ENCODE results near the gene GUCY1B1. TPM values are rescaled to one million over a fixed set of nuclear protein-coding genes. Genes with fewer than 3 reads are reported as not detected.

GUCY1B1 gene
- total RNA-seq = 0.20 TPM in 1 of 2 replicates, not detected in the other

- DNase-seq (ENCODE audit: low read depth, low spot score) = peak; percentile 8
Measured at GRCh38 chr4:155758481-155759371, at the start of gene GUCY1B1. GUCY1B1 (plus strand) TSS chr4:155759021; CDS start chr4:155759141, 120 bp downstream.

- DNase-seq (ENCODE audit: low read depth, low spot score) = no peak
Measured at GRCh38 chr4:155709918-155710317, 48.9 kb upstream of the GUCY1B1 start.

GRCh38 chr4:155711556-155711955 is 47.3 kb upstream of the GUCY1B1 start:
- DNase-seq (ENCODE audit: low read depth, low spot score) = no peak

GRCh38 chr4:155712846-155713245 is 46.0 kb upstream of the GUCY1B1 start:
- DNase-seq (ENCODE audit: low read depth, low spot score) = no peak

- no peak for DNase-seq (ENCODE audit: low read depth, low spot score)
Measured at GRCh38 chr4:155713911-155714310, 44.9 kb upstream of the GUCY1B1 start.

DNA sequence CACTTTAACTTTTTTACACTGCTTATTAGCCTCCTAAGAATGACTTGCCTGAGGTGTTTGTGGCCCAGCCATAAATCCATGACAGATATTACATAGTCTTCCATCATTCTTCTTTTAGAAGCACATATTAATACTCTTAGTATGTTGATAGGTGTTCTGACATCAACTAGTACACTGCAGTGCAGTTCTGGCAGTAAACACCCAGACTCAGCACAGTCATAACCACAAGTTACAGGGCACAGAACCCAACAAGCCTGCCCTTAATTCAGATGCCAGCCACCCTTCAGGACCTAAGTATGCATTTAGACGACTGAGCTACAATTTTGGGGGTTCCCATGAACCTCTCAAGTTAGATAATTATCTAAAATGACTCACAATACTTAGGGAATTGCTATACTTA is 36.5 kb upstream of the GUCY1B1 start:
- DNase-seq (ENCODE audit: low read depth, low spot score) = no peak

DNA sequence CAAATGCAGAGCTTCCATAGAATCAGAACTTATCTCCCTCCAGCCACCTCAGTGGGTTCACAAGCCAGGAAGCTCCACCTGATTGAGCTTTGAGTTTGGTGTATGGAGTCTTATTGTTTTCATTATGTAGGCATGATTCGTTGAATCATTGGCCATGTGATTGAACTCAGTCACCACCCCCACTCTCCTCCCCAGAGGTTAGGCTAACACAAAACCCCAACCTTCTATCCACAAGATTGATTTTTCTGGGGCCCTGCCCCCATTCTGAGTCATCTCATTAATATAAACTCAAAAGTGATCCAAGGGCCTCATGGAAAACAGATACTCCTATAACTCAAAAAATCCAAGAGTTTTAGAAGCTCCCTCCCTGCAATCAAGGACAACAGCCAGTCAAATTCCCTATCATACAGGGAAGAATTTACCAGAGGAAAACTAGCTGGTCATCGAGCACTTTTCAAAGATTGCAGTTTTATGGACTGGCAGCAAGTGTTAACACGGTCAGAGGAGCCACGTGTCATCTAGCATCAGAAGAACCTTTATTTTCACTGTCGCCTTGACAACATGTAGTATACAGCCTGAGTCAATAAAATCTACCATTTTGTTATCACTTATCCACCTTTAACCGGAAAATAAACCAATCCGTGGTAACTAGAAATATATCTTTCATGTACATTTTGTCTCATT is 35.9 kb upstream of the GUCY1B1 start:
- no peak for DNase-seq (ENCODE audit: low read depth, low spot score)

GRCh38 chr4:155724731-155725130 is 34.1 kb upstream of the GUCY1B1 start:
- no peak for DNase-seq (ENCODE audit: low read depth, low spot score)

DNA sequence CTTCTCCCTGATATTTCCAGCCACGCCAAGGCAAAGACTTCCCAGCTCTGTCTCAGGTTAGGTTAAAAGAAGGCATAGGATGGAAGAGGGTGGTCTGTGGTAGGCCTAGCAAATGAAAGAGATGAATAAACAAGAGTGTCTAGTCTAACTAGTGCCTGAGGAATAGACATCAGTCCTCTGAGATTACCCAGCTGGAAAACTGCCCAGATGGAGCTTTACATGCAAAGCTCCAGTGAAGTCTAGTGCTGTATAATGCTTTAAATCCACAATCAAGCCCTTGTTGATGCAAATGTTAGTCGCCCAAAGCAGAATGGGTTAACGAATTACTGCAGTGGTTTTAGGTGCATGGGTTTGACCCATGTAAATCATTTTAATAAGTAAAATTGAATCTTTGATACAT is 24.8 kb upstream of the GUCY1B1 start:
- DNase-seq (ENCODE audit: low read depth, low spot score) = no peak

GRCh38 chr4:155734951-155735350 is 23.9 kb upstream of the GUCY1B1 start:
- DNase-seq (ENCODE audit: low read depth, low spot score) = no peak

- no peak for DNase-seq (ENCODE audit: low read depth, low spot score)
Measured at GRCh38 chr4:155735496-155735895, 23.3 kb upstream of the GUCY1B1 start.

- no peak for DNase-seq (ENCODE audit: low read depth, low spot score)
Measured at GRCh38 chr4:155738548-155738947, 20.3 kb upstream of the GUCY1B1 start.

DNA sequence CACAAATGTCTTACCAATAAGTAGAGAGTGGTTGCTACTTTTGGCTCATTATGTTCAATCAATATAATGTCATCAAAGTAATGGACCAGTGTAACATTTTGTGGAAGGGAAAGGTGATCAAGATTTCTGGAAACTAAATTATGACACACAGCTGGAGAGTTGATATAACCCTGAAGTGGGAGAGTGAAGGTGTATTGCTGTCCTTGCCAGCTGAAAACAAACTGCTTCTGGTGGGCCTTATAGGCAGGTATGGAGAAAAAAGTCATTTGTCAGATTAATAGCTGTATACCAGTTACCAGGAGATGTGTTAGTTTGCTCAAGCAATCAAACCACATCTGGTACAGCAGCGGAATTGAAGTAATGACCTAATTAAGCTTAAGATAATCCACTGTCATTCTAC is 17.3 kb upstream of the GUCY1B1 start:
- DNase-seq (ENCODE audit: low read depth, low spot score) = no peak

DNA sequence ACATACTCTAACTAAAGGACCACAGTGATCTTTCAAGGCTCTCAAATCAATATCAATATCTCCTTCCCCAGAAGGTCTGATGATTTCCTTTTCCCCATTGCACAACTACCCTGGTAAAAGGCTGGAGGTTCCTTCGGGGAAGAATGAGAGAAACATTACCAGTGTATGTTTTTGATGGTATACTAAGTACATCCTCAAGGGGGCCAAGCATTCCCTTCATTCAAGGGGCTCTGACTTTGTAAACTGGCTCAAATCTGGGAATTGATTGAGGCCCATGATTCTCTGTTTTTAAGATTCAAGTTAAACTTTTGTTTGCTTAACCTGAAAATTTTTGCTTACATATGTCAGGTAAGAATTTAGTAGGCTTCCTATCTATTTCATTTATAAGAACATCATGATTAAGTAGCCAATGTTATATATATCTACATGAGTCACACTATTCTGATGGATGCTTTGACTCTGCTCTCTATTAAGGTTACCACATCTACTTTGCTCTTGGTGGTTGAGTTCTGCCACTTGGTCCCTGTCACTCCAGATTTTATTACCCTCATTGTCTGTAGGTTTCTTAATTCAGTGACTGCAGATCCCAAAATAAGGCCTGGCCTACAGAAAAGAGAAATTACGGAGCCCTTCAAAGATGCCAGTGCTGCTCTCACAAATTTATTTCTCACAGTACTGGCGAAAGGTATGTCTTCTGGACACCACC is 16.4 kb upstream of the GUCY1B1 start:
- DNase-seq (ENCODE audit: low read depth, low spot score) = no peak

DNA sequence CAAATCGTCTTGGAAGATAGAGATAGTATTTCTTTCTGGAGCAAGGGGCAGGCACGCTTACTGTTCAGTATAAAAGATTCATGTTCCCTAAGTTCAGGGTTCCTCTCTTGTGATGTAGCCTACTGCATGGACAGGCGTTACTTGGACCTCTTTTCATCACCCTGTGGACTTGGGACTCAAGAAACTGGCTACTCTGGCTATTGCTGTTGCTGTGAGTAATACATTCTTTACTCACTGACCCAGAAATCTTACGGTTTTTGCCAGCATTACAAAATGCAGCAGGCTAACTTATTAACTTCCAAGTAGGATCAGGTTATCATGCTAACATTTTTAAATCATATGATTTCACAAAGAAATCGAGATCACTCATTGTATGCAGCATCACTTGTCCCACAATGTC is 12.8 kb upstream of the GUCY1B1 start:
- DNase-seq (ENCODE audit: low read depth, low spot score) = no peak

- no peak for DNase-seq (ENCODE audit: low read depth, low spot score)
Measured at GRCh38 chr4:155748039-155748438, 10.8 kb upstream of the GUCY1B1 start.

DNA sequence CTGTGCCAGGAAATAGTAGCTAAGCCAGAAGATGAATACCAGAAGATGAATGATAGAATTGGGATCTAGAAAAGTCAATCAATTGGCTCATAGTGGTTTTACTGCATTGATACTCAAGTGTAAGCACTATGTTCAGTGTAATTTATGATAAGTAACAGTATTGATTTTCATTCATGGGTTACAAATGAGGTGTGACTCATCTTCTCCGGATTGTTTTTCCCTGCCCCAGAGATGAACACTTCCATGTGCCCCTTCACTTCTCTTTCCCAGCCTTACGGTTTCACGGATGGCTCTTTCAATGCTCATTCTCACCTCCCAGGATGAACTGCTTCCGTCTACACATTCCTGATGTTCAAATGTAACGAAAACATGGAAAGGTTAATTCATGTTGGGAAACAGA is 9.8 kb upstream of the GUCY1B1 start:
- DNase-seq (ENCODE audit: low read depth, low spot score) = no peak

DNA sequence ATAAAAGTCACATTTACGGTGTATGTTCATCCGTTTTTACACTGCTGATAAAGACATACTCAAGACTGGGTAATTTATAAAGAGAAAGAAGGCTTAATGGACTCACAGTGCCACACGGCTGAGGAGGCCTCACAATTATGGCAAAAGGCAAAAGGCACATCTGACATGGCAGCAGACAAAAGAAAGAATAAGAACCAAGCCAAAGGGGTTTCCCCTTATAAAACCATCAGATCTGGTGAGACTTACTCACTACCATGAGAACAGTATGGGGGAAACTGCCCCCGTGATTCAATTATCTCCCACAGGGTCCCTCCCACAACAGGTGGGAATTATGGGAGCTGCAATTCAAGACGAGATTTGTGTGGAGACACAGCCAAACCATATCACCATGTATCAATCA is 7.3 kb upstream of the GUCY1B1 start:
- DNase-seq (ENCODE audit: low read depth, low spot score) = no peak

GRCh38 chr4:155757745-155758265 is 1.0 kb upstream of the GUCY1B1 start:
- no peak for DNase-seq (ENCODE audit: low read depth, low spot score)

DNA sequence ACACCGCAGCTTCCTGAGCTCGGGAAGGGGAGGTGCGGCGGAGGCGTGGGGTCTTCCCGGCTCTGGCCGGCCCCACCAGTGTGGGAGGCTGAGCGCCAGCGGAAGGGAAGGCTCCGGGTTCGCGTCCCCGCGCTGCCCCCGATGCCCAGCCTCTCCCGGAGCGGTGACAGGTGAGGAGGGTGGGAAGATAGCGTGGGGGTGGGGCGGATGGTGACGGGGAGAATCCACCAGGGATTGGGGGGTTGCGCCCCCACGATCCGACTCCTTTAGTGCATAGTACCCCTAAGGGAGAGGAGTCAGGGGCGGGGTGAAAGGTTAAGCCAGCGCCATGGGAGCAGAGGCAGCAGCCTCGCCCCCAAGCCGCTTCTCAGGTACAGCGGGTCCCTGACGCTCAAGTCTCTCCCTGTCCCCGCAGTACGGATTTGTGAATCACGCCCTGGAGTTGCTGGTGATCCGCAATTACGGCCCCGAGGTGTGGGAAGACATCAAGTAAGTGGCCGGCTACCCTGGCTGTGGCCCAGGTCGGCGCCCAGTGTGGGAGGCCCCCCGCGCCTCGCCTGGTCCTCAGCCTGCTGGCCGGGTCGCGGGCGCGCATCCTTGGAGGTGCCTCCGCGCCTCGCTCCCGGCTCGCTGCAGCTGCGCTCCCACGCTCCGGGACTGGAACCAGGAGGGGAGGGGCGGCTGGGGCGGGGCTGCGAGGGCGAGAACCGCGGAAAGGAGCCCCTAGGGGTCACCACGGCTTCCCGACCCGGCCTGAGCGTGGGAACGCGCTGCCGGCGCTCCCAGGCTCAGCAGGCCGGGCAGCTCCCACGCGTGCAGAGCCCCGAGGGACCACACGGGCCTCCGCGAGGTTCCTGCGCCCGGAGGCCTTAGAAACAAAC is 791 bp downstream of the GUCY1B1 start:
- no peak for DNase-seq (ENCODE audit: low read depth, low spot score)

GRCh38 chr4:155761047-155761446 is 2.2 kb downstream of the GUCY1B1 start:
- no peak for DNase-seq (ENCODE audit: low read depth, low spot score)
